Smooth muscle cell (in vitro differentiated cells): ENCODE results near the gene MLPH. TPM values are rescaled to one million over a fixed set of nuclear protein-coding genes. Genes with fewer than 3 reads are reported as not detected.

Experiments used
- DNase-seq: peaks from one replicate; lab custom pipeline; 2025; ENCODE audit not compliant: unreplicated experiment; lab: John Stamatoyannopoulos, UW
- H2AFZ ChIP-seq: fragments of 200-600 bp; sonication (generic); 2 replicates; pipeline ENCODE4 v1.6.0; 2016; ENCODE audit warnings: antibody characterized with exemption, low read depth, mild to moderate bottlenecking
- H3F3A ChIP-seq: fragments of 200-600 bp; sonication (generic); 2 replicates; pipeline ENCODE4 v1.6.0; 2017; ENCODE audit warnings: antibody characterized with exemption, low read depth
- H3K27ac ChIP-seq: fragments of 200-600 bp; sonication (generic); 2 replicates; pipeline ENCODE4 v1.5.1; 2016; ENCODE audit warnings: low read depth, mild to moderate bottlenecking
- H3K27me3 ChIP-seq: fragments of 200-600 bp; sonication (generic); 2 replicates; pipeline ENCODE4 v1.6.1; 2016; ENCODE audit warnings: low read depth, mild to moderate bottlenecking
- H3K36me3 ChIP-seq: fragments of 200-600 bp; sonication (generic); 2 replicates; pipeline ENCODE4 v1.5.1; 2016; ENCODE audit warnings: low read depth
- H3K4me1 ChIP-seq: fragments of 200-600 bp; sonication (generic); 2 replicates; pipeline ENCODE4 v1.5.1; 2016; ENCODE audit warnings: low read depth
- H3K4me2 ChIP-seq: fragments of 200-600 bp; sonication (generic); 2 replicates; pipeline ENCODE4 v1.6.0; 2016; ENCODE audit warnings: mild to moderate bottlenecking
- H3K4me3 ChIP-seq: fragments of 200-600 bp; sonication (generic); 2 replicates; pipeline ENCODE4 v1.5.1; 2016; ENCODE audit warnings: mild to moderate bottlenecking
- H3K79me2 ChIP-seq: fragments of 200-600 bp; sonication (generic); 2 replicates; pipeline ENCODE4 v1.6.0; 2016; ENCODE audit warnings: low read depth, mild to moderate bottlenecking
- H3K9ac ChIP-seq: fragments of 200-600 bp; sonication (generic); 2 replicates; pipeline ENCODE4 v1.6.0; 2016; ENCODE audit warnings: low read depth
- H3K9me3 ChIP-seq: fragments of 200-600 bp; sonication (generic); replicated peaks from 2 replicates; pipeline ENCODE4 v1.5.1; 2016; ENCODE audit warnings: low read depth
- H4K20me1 ChIP-seq: fragments of 200-600 bp; sonication (generic); 2 replicates; pipeline ENCODE4 v1.6.0; 2016; ENCODE audit warnings: low read depth
- WGBS: methylation state at CpG from one replicate; pipeline ENCODE4 v1.1.7; 2016; ENCODE audit warnings: low lambda C conversion rate; 5-methylcytosine and 5-hydroxymethylcytosine counted together
- polyA plus RNA-seq: library from polyadenylated mRNA; unstranded; fragments of >200 nt; fragmentation: Nextera tagmentation; extraction: Ambion mirVana; gene quantifications from 2 replicates; pipeline ENCODE4 v1.2.1, GENCODE V29; 2016
- total RNA-seq: library from RNA; depleted of rRNA; stranded (reverse); fragments of >200 nt; gene quantifications from 2 replicates; pipeline ENCODE4 v1.2.3, GENCODE V29; 2014
- TF ChIP-seq, protein P1 (sequence below): fragments of 200-600 bp; sonication (generic); IDR thresholded peaks from 2 replicates; pipeline ENCODE4 v1.5.1; 2017; ENCODE audit warnings: borderline replicate concordance, mild to moderate bottlenecking, antibody characterized with exemption; ENCODE audit not compliant: insufficient read depth, poor library complexity, severe bottlenecking

Gene MLPH
- total and polyA plus RNA-seq, 2 experiments from 2014 or later, result 32.8 to 36.4 TPM

DNA sequence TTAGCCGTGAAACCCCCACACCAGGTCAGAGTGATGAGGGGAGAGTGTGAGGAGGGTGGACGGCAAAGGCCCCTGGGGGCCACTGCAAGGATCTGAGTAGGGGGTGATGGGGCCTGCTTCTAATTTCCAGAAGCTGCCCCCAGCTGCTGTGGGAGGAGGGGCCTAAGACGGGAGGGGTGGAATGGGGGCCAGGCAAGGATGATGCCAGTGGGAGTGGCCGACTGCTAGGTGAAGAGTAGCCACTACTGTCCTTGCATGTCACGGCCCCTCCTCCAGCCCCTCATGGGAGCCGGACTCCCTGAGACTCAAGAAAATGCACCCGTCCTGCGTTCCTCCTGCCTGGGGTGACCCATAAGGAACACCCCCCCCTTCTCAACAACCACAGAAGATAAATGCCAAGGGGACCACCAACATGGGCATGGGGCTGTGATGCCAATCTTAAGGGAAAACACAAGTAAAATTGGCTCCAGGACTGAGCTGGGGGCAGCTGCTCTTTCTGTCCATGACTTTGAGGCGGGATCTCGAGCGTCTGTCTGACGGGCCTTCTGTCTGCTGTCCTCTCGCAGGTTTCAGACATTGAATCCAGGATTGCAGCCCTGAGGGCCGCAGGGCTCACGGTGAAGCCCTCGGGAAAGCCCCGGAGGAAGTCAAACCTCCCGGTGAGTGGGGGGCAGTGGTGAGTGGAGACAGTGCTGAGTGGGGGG, 55.1 kb downstream of the MLPH start:
- H3K4me1 ChIP-seq, result no peaks in the 10 kb centered on the region
- H4K20me1 ChIP-seq, result no peaks in the 10 kb centered on the region
- TF ChIP-seq, protein P1, sequence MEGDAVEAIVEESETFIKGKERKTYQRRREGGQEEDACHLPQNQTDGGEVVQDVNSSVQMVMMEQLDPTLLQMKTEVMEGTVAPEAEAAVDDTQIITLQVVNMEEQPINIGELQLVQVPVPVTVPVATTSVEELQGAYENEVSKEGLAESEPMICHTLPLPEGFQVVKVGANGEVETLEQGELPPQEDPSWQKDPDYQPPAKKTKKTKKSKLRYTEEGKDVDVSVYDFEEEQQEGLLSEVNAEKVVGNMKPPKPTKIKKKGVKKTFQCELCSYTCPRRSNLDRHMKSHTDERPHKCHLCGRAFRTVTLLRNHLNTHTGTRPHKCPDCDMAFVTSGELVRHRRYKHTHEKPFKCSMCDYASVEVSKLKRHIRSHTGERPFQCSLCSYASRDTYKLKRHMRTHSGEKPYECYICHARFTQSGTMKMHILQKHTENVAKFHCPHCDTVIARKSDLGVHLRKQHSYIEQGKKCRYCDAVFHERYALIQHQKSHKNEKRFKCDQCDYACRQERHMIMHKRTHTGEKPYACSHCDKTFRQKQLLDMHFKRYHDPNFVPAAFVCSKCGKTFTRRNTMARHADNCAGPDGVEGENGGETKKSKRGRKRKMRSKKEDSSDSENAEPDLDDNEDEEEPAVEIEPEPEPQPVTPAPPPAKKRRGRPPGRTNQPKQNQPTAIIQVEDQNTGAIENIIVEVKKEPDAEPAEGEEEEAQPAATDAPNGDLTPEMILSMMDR, result no peak
- H3F3A ChIP-seq, result no peaks in the 10 kb centered on the region
- no peaks in the 10 kb centered on the region for H3K9me3 ChIP-seq
- no peak overlapping the region for H2AFZ ChIP-seq
- 94% methylated on average over 17 of the region's 18 CpGs for WGBS
- H3K36me3 ChIP-seq, result no peaks in the 10 kb centered on the region
- no peak overlapping the region for H3K4me2 ChIP-seq
- no peak overlapping the region for H3K9ac ChIP-seq
- no peak for DNase-seq
- no peaks in the 10 kb centered on the region for H3K79me2 ChIP-seq
- H3K27me3 ChIP-seq, result no peaks in the 10 kb centered on the region
- H3K27ac ChIP-seq, result no peak overlapping the region
- H3K4me3 ChIP-seq, result no peak overlapping the region

DNA sequence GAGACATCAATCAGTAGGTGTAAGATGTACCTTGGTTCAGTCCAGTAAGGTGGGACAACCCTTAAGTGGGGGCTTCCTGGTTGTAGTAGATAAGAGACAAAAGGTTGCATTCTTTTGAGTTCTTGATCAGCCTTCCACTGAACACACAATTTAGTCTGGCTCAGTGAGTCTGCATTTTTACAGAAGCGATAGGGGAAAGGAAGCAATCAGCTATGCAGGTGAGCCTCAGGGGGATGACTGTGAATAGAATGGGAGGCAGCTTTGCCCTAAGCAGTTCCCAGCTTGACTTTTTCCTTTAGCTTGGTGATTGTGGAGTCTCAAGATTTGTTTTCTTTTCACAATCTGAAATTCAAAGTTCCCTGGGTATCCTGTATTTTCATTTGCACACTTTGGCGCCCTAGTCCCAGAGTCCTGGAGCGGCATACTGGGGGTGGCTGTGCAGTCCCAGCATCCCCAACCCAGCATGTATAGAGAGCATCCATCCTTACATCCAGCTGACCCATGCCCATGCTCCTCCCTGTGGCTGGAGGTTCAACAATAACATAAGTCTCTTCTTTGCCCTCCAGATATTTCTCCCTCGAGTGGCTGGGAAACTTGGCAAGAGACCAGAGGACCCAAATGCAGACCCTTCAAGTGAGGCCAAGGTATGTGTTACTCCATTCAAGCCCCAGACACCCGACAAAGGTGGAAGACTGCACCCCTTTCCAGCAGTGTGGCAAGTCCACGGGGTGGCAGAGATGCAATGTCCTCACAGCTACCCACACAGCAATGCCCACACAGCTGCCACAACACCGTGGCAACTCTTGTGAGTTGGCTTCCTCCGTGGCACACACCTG, 59.2 kb downstream of the MLPH start:
- Histone ChIP-seq H3K9me3 (no peaks in the 10 kb centered on the region), H4K20me1 (no peaks in the 10 kb centered on the region), H3K27me3 (no peaks in the 10 kb centered on the region), H3K36me3 (no peaks in the 10 kb centered on the region), H3K4me3 (no peak overlapping the region), H3K4me2 (no peak overlapping the region), H3K27ac (no peak overlapping the region), H3K9ac (no peak overlapping the region), H3K4me1 (no peaks in the 10 kb centered on the region), H3K79me2 (no peaks in the 10 kb centered on the region), H2AFZ (no peak overlapping the region), H3F3A (no peaks in the 10 kb centered on the region)
- TF ChIP-seq, protein P1, result no peak
- no peak for DNase-seq
- WGBS, result 89% methylated on average over 8 of the region's 8 CpGs

DNA sequence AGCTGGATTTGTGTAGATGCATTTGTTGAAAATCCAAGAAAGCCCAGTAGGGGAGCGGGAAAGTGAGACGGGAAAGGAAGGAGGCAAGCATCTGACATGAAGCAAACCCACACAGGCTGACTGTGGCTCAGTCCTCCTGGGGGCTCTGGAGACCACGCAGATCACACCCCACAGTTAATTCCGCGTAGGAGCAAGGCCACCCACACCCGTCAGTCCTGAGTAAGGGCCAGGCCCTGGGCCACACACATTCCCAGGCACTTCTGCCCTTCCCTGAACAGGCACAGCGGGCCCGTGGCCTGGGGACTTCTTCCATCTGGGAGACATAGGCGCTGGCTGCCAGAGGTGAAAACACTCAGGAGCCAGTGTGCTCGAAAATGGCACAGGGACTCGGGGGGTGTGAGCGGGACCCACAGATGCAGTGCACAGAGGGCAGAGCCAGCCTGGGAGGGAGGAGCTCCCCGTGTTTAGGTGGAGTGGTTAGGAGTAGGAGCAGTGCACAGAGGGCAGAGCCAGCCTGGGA, 59.9 kb downstream of the MLPH start:
- H3K4me3 ChIP-seq, result no peak overlapping the region
- no peaks in the 10 kb centered on the region for H3K9me3 ChIP-seq
- H3K36me3 ChIP-seq, result no peaks in the 10 kb centered on the region
- H3K27ac ChIP-seq, result no peak overlapping the region
- H3K9ac ChIP-seq, result no peak overlapping the region
- TF ChIP-seq, protein P1, result no peak
- WGBS, result 80% methylated on average over 13 of the region's 13 CpGs
- H3K4me1 ChIP-seq, result no peaks in the 10 kb centered on the region
- H3F3A ChIP-seq, result no peaks in the 10 kb centered on the region
- H3K79me2 ChIP-seq, result no peaks in the 10 kb centered on the region
- H2AFZ ChIP-seq, result no peak overlapping the region
- H3K27me3 ChIP-seq, result no peaks in the 10 kb centered on the region
- H4K20me1 ChIP-seq, result no peaks in the 10 kb centered on the region
- no peak overlapping the region for H3K4me2 ChIP-seq
- DNase-seq, result no peak
